GM21515 (cell line): Measurements from ENCODE around the gene LMOD1.
"Not testable (repeated sequence)": the region's sequence is repeated elsewhere in the genome, so short reads cannot be mapped to it uniquely, and the experiment has no call there.

ENCODE experiments used
- ATAC-seq: cut with Tn5 transposase; IDR thresholded peaks from one replicate; pipeline ENCODE4 v1.9.1; 2021; ENCODE audit not compliant: unreplicated experiment

Gene LMOD1

DNA sequence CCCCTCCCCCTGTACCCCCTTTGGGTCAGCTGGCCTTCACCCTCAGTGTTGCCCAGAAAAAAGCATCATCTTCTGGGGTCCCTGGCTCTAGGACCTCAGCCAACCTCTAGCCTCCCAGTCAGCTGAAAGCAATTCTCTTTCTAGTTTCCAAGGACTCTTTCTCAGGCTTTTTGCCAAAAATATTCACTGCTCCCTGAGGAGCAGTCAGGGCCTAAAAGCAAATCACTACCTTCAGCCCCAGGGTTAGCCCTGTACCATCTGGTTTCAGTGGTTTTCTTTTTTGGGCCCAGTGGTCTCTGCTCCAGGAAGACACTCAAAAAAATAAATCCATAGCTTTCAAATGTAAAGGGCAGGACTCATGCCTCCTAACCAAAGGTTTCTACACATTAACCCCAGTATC is 3.1 kb upstream of the LMOD1 start:
- no peak for ATAC-seq

DNA sequence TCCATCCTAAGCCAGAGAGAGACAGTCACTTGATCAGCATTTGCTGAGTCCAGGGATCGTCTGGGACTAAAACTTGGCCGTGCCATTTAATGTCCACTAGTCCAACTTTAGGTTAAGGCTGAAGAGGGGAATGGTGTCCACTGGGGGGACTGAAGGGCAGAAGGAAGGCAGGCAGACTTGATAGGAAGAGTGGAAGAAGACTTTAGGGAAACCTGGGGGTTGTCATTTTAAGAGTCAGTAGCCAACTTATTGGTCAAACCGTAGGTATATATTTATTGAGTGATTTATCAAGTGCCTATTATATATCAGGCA is 1.3 kb upstream of the LMOD1 start:
- ATAC-seq, result no peak

- no peak for ATAC-seq
Observed at GRCh38 chr1:201945863-201946223, 505 bp downstream of the LMOD1 start.

- no peak for ATAC-seq
Observed at GRCh38 chr1:201945157-201945556, 1.2 kb downstream of the LMOD1 start.

- ATAC-seq, result no peak
Observed at GRCh38 chr1:201944639-201945038, 1.7 kb downstream of the LMOD1 start.

DNA sequence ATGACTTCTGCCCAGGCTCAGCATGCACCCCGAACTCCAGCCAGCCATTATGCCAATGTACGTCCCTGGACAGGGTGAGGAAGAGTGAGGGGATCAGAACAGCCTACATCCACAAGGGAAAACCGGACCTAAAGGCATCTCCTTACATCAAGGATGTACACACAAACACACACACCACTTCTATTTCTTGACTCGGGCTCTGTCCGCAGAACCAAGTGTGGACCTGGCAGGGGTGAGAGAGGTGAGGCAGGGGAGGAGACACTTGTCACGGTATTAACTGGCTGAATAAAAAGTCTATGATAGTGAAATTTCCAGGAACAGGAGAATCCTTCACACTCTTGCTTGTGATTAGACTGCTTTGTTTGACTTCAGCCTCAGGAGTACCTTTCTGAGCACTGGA is 2.3 kb downstream of the LMOD1 start:
- no peak for ATAC-seq

DNA sequence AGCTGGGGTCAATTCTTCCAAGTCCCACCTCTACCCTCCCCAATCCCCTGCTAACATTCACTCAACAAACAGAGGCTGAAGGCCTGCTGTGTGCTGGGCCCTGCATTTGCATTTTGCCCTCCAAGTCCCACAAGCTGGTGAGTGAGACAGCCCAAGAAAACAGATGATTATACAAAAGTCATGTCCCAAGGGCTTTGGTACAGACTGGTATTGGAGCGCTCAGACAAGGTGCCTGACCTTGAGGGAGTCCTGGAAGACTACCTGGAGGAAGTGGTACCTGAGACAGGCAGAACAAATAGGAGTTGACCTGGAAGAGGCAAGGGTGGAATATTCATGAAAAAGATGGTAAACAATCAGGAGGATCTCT is 4.2 kb downstream of the LMOD1 start:
- ATAC-seq, result no peak

DNA sequence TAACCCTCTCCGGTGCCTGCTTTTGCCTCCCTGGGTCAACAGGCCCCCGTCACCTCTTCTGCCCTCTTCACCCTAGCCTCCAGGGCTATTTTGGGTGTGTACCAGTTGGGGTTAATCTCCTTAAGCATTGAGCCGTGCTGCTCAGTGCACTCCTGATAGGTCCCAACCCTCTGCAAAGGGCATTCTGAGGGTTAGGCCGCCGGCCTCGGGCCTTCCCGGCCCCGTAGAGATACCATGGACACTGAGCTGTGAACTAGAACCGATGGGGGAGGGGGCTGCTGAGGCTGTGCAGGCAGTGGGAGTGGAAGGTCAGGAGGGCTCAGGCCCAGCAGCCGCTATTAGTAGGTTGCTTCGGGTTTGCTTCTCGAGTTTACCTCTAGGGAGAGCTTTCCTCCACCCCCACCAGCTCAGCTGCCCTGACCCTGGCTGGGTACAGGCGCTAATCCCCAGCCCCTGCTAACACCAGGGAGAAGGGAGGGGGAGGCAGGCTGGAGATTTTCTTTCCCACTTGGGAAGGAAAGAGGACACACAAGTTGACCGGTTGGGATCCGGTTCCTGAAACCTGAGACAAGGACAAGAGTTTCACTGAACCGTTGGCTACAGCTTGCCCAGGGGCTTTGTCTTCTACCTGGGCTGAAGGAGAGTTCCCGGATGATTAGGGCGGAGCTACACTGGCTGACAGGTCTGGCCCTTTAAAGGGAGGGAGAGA is 4.8 kb downstream of the LMOD1 start:
- ATAC-seq, result no peak

DNA sequence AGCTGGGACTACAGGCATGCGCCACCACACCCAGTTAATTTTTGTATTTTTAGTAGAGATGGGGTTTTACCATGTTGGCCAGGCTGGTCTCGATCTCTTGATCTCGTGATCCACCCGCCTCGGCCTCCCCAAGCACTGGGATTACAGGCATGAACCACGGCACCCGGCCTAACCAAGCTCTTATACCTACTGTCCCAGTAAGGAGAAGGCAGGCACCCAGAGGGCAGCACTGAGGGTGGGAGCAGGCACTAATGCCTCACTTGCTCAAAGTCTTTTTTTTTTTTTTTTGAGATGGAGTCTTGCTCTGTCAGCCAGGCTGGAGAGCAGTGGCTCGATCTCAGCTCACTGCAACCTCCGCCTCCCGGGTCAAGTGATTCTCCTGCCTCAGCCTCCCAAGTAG is 6.0 kb downstream of the LMOD1 start:
- ATAC-seq, result not testable (repeated sequence)

DNA sequence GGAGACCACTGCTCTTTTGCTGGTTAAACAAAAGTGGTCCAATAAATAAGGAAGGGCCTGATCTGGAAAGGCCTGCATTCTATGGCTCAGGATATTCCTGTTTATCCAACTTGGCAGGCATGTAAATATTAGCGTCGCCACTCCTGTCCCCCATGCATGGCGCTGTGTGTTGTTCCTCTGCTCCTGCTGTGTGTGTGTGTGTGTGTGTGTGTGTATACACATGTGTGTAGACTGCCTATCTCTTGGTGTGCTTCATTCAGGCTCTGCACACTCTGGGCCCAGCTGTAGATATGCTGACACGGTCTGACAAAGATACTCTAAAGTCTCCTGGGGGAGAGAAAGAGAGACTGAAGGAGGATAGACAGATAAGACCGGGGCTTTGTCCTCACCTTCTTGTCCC is 6.8 kb downstream of the LMOD1 start:
- ATAC-seq, result no peak

DNA sequence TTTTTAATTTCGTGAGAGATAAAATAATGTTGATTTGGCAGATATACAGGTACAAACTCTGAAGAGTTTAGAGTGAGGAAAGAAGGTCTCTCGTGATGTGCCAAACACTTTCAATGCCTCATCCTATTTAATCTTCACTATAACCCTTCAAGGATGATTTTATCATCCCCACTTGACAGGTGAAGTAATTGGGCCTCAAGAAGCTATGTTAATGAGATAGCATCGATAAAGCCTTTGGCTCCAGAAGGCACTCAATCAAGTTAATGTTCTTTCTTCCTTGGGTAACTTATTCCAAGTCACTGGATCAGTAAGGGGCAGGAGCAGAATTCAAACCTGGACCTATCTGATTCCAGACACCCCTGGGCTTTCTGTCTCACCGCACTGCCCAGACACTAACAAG is 7.2 kb downstream of the LMOD1 start:
- no peak for ATAC-seq

GRCh38 chr1:201938440-201939035 is 7.8 kb downstream of the LMOD1 start:
- no peak for ATAC-seq

DNA sequence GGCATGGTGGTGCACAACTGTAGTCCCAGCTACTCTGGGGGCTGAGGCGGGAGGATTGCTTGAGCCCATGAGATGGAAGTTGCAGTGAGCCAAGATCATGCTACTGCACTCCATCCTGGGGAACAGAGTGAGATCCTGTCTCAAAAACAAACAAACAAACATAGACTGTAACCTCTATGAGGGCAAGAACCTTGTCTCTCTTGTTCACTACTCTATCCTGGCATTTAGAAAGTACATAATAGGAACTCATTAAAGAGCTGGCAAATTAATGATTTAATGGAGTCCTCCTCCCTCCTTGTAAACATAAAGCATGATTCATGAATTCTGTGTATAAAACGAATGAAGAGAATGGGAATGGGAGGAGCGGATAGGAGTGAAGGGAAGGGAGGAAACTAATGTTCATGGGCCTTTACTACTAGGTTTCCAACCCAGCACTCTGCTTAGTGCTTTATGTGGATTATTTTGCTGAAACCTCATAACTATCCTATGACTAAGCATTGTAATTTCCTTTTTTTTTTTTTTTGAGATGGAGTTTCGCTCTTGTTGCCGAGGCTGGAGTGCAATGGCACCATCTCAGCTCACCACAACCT is 8.6 kb downstream of the LMOD1 start:
- no peak for ATAC-seq

DNA sequence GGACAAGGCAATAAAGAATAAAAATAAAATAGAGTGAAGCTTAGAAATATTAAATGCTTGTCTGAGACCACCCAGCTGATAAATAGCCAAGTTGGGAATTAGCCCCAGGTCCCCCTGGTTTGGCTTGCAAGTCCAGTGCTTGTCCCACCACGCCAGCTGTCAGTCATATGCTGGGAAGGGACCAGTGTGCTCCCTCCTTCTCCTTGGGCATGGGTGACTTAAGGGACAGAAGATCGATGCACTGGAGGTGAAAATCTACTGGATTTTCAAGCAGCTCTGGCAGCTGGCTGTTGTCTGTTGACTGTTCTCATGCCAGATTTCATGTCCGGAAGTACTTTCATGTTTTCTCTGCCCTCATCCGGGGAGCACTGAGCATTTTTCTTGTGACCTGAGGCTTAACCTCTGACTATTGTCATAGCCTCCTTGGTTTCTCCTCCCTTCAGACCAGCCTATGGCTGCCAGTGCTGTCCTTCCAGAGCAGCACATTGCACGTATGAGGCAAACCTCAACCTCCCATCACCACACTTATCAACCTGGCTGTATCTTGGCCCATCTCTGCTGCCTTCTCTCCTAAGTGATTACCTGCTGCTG is 12.4 kb downstream of the LMOD1 start:
- ATAC-seq, result no peak

DNA sequence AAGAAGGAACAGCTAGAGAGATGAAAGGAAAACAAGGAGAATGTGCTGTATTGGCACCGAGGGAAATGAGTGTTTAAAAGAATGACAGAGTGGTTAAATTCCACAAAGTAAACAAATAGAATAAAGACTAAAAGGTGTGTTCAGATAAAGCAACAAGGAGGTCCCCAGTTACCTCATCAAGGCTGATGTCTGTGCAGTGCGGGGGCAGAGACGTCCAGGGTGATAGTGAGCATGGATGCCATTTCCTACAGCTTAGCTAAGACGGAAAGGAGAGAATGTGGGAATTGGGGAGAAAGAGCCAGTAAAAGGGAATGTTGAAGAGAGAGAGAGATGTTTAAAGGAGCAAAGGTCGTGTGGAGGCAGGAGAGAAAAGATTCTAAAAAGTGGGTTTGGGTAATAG is 15.5 kb downstream of the LMOD1 start:
- no peak for ATAC-seq

DNA sequence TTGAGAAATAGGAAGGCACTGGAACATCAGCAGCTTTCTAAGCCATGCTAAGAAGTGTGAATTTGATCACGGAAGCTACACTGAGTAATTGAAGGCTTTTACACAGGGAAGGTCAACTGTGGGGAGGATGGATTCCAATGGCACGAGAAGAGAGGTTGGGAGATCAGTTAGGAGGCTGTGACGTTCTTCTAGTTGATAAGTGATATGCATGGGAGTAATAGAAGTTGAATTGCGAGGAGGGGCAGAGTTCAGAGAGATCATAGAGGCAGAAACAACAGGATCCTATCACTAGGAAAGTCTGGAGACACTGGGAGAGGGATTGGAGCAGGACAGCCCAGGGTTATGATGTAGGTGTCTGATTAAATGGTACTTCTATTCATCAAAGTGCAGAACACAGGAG is 16.2 kb downstream of the LMOD1 start:
- ATAC-seq, result no peak

GRCh38 chr1:201928266-201928665 is 18.1 kb downstream of the LMOD1 start:
- no peak for ATAC-seq

- no peak for ATAC-seq
Observed at GRCh38 chr1:201925981-201926645, 20.2 kb downstream of the LMOD1 start.

DNA sequence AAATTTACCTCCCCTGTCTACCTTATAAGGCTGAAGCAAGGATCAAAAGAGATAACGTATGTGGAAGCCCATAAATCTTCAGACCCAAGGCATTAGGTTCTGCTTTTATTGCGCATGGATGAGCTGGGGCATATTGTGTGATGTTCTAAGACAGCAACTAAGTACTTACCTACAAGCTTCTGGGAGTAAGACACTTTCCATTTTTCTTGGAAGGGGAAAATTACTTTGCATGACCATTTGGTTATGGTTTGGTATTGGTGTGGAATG is 21.1 kb downstream of the LMOD1 start:
- ATAC-seq, result no peak

DNA sequence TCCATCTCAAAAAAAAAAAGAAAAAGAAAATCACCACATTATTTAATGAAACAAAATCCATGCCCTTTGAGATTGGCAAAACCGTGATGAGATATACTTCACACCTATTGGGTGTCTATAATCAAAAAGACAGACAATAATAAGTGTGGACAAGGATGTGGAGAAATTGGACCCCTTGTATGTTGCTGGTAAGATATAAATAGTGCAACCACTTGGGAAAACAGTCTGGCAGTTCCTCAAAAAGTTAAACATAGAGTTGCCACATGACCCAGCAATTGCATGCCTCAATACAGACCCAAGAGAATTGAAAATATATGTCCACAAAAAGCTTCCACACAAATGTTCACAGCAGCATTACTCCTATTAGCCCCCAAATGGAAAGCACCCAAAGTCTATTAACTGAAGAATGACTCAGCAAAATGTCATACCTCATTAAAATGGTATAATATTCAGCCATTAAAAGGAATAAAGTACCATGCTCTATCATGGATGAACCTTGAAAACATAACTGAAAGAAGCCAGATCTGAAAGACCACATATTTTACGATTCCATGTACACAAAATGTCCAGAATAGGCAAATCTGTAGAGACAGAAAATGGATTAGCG is 24.3 kb downstream of the LMOD1 start:
- no peak for ATAC-seq

- ATAC-seq, result no peak
Observed at GRCh38 chr1:201918343-201918742, 28.0 kb downstream of the LMOD1 start.
